Kidney epithelial cell (primary cell): ENCODE measurements around the gene GRIK1. TPM values are rescaled to one million over a fixed set of nuclear protein-coding genes. Genes with fewer than 3 reads are reported as not detected.

Experiments
- DNase-seq: peaks from one replicate; pipeline ENCODE4 v3.0.0-alpha.2; 2010; ENCODE audit warnings: low read depth
- H3K27me3 ChIP-seq: 2 replicates; pipeline ENCODE4 v1.6.0; 2011; ENCODE audit warnings: low read length; ENCODE audit not compliant: control insufficient read depth, insufficient read depth
- H3K36me3 ChIP-seq: 2 replicates; pipeline ENCODE4 v1.5.1; 2011; ENCODE audit warnings: low read length; ENCODE audit not compliant: control insufficient read depth, insufficient read depth
- H3K4me3 ChIP-seq: 2 replicates; pipeline ENCODE4 v1.5.1; 2011; ENCODE audit warnings: low read depth, mild to moderate bottlenecking, control low read depth, low read length
- CTCF ChIP-seq: IDR thresholded peaks from 2 replicates; pipeline ENCODE4 v1.5.1; 2011; ENCODE audit warnings: mild to moderate bottlenecking, moderate library complexity, low read length, control low read depth, inconsistent platforms; ENCODE audit not compliant: insufficient read depth, poor library complexity, severe bottlenecking
- total RNA-seq: library from RNA; depleted of rRNA; stranded (reverse); fragments of >200 nt; gene quantifications from 2 replicates; pipeline ENCODE4 v1.2.3, GENCODE V29; 2015

GRIK1 gene
- total RNA-seq, 1 donor from 2014 or later = not detected

- DNase-seq = no peak
- Histone ChIP-seq H3K36me3 (no peaks in the 10 kb centered on the region), H3K4me3 (no peak overlapping the region), H3K27me3 (no peaks in the 10 kb centered on the region)
- TF ChIP-seq CTCF = no peak
Measured at GRCh38 chr21:29821230-29821629, 118.6 kb downstream of the GRIK1 start.

GRCh38 chr21:29819675-29820326, 120.0 kb downstream of the GRIK1 start:
- Histone ChIP-seq H3K4me3 (no peak overlapping the region), H3K36me3 (no peaks in the 10 kb centered on the region), H3K27me3 (no peaks in the 10 kb centered on the region)
- no peak for TF ChIP-seq CTCF
- no peak for DNase-seq

GRCh38 chr21:29818383-29818921, 121.3 kb downstream of the GRIK1 start:
- TF ChIP-seq CTCF = no peak
- DNase-seq = no peak
- H3K36me3 ChIP-seq = no peaks in the 10 kb centered on the region
- H3K4me3 ChIP-seq = no peak overlapping the region
- H3K27me3 ChIP-seq = no peaks in the 10 kb centered on the region

- no peaks in the 10 kb centered on the region for H3K36me3 ChIP-seq
- no peak for TF ChIP-seq CTCF
- DNase-seq = no peak
- no peak overlapping the region for H3K4me3 ChIP-seq
- no peaks in the 10 kb centered on the region for H3K27me3 ChIP-seq
Measured at GRCh38 chr21:29817450-29817849, 122.3 kb downstream of the GRIK1 start.

- no peak for DNase-seq
- no peaks in the 10 kb centered on the region for H3K27me3 ChIP-seq
- no peak for TF ChIP-seq CTCF
- H3K4me3 ChIP-seq = no peak overlapping the region
- H3K36me3 ChIP-seq = no peaks in the 10 kb centered on the region
Measured at GRCh38 chr21:29812947-29813346, 126.8 kb downstream of the GRIK1 start.

GRCh38 chr21:29810871-29811270, 128.9 kb downstream of the GRIK1 start:
- H3K4me3 ChIP-seq = no peak overlapping the region
- no peak for DNase-seq
- H3K27me3 ChIP-seq = no peaks in the 10 kb centered on the region
- no peaks in the 10 kb centered on the region for H3K36me3 ChIP-seq
- TF ChIP-seq CTCF = no peak
